Neural progenitor cell (in vitro differentiated cells): ENCODE data around the gene PARVA. TPM values are rescaled to one million over a fixed set of nuclear protein-coding genes. Genes with fewer than 3 reads are reported as not detected.

Experiments
- DNase-seq: peaks from one replicate; pipeline ENCODE4 v3.0.0-alpha.2; 2016; ENCODE audit warnings: low spot score
- H2AFZ ChIP-seq: fragments of 200-600 bp; sonication (generic); replicated peaks from 2 replicates; pipeline ENCODE4 v1.6.1; 2016; ENCODE audit warnings: antibody characterized with exemption
- H3F3A ChIP-seq: fragments of 200-600 bp; sonication (generic); 2 replicates; pipeline ENCODE4 v1.6.1; 2016; ENCODE audit warnings: antibody characterized with exemption, low read depth
- H3K27ac ChIP-seq: fragments of 200-600 bp; sonication (generic); 2 replicates; pipeline ENCODE4 v1.5.1; 2016; ENCODE audit warnings: mild to moderate bottlenecking
- H3K27me3 ChIP-seq: fragments of 200-600 bp; sonication (generic); 2 replicates; pipeline ENCODE4 v1.6.1; 2016; ENCODE audit warnings: mild to moderate bottlenecking, moderate library complexity
- H3K36me3 ChIP-seq: fragments of 200-600 bp; sonication (generic); 2 replicates; pipeline ENCODE4 v1.5.1; 2016
- H3K4me1 ChIP-seq: fragments of 200-600 bp; sonication (generic); 2 replicates; pipeline ENCODE4 v1.6.1; 2016; ENCODE audit warnings: mixed run types
- H3K4me2 ChIP-seq: fragments of 200-600 bp; sonication (generic); 2 replicates; pipeline ENCODE4 v1.6.1; 2016
- H3K4me3 ChIP-seq: fragments of 200-600 bp; sonication (generic); 2 replicates; pipeline ENCODE4 v1.5.1; 2016
- H3K79me2 ChIP-seq: fragments of 200-600 bp; sonication (generic); 2 replicates; pipeline ENCODE4 v1.6.1; 2016; ENCODE audit warnings: low read depth
- H3K9ac ChIP-seq: fragments of 200-600 bp; sonication (generic); 2 replicates; pipeline ENCODE4 v1.6.1; 2016
- H3K9me3 ChIP-seq: fragments of 200-600 bp; sonication (generic); 2 replicates; pipeline ENCODE4 v1.5.1; 2016; ENCODE audit warnings: low read depth
- H4K20me1 ChIP-seq: fragments of 200-600 bp; sonication (generic); 2 replicates; pipeline ENCODE4 v1.6.1; 2016; ENCODE audit warnings: low read depth
- H3K27ac Mint-ChIP-seq: 3 replicates; pipeline ENCODE4 v1.8.0; 2021; ENCODE audit warnings: mixed read lengths
- H3K27me3 Mint-ChIP-seq: 2 replicates; pipeline ENCODE4 v1.8.0; 2022; ENCODE audit warnings: low read depth, mild to moderate bottlenecking, inconsistent platforms, moderate library complexity, mixed read lengths; ENCODE audit not compliant: insufficient read depth
- H3K36me3 Mint-ChIP-seq: 3 replicates; pipeline ENCODE4 v1.8.0; 2021; ENCODE audit warnings: mixed read lengths
- H3K4me1 Mint-ChIP-seq: 3 replicates; pipeline ENCODE4 v1.8.0; 2021; ENCODE audit warnings: mixed read lengths
- H3K4me3 Mint-ChIP-seq: 3 replicates; pipeline ENCODE4 v1.8.0; 2021; ENCODE audit warnings: mild to moderate bottlenecking, moderate library complexity, mixed read lengths
- H3K9me3 Mint-ChIP-seq: 3 replicates; pipeline ENCODE4 v1.8.0; 2020; ENCODE audit warnings: mixed read lengths
- CTCF ChIP-seq: fragments of 200-600 bp; sonication (generic); IDR thresholded peaks from 2 replicates; pipeline ENCODE4 v1.5.1; 2017; ENCODE audit warnings: antibody characterized with exemption, mild to moderate bottlenecking
- EZH2 ChIP-seq: fragments of 200-600 bp; sonication (generic); IDR thresholded peaks from 2 replicates; pipeline ENCODE4 v1.6.1; 2017; ENCODE audit warnings: antibody characterized with exemption, mild to moderate bottlenecking, moderate library complexity
- EZH2phosphoT487 ChIP-seq: fragments of 200-600 bp; sonication (generic); IDR thresholded peaks from 2 replicates; pipeline ENCODE4 v1.6.1; 2017; ENCODE audit warnings: antibody characterized with exemption
- total RNA-seq: library from RNA; depleted of rRNA; stranded (reverse); fragments of >200 nt; gene quantifications from 2 replicates; pipeline ENCODE4 v1.2.3, GENCODE V29; 2015; ENCODE audit warnings: low replicate concordance

The PARVA gene
- total RNA-seq, 1 donor from 2014 or later: 15.3 TPM

- Histone ChIP-seq H2AFZ (no peak overlapping the region), H3K4me1 (peaks cover 16% of the 10 kb centered on the region), H3K9me3 (no peaks in the 10 kb centered on the region), H3K27ac (no peak overlapping the region), H4K20me1 (no peaks in the 10 kb centered on the region), H3F3A (no peaks in the 10 kb centered on the region), H3K4me3 (no peak overlapping the region), H3K4me2 (no peak overlapping the region), H3K9ac (no peak overlapping the region), H3K27me3 (no peaks in the 10 kb centered on the region), H3K36me3 (no peaks in the 10 kb centered on the region), H3K79me2 (no peaks in the 10 kb centered on the region)
- H3K4me3 Mint-ChIP-seq: no peak overlapping the region
- no peak overlapping the region for H3K27ac Mint-ChIP-seq
- TF ChIP-seq EZH2phosphoT487 (no peak), CTCF (no peak), EZH2 (no peak)
- H3K9me3 Mint-ChIP-seq: no peaks in the 10 kb centered on the region
- peaks cover 40% of the 10 kb centered on the region for H3K4me1 Mint-ChIP-seq
- H3K27me3 Mint-ChIP-seq: peaks cover 5% of the 10 kb centered on the region
- no peak for DNase-seq
- H3K36me3 Mint-ChIP-seq: no peaks in the 10 kb centered on the region
Measured at GRCh38 chr11:12358302-12359188, 18.8 kb upstream of the PARVA start.

- H2AFZ ChIP-seq: no peak overlapping the region
- no peaks in the 10 kb centered on the region for H3K27me3 ChIP-seq
- no peak overlapping the region for H3K4me3 ChIP-seq
- H3K27ac ChIP-seq: no peak overlapping the region
- no peaks in the 10 kb centered on the region for H3K79me2 ChIP-seq
- H3F3A ChIP-seq: no peaks in the 10 kb centered on the region
- H3K9ac ChIP-seq: no peak overlapping the region
- Mint-ChIP-seq H3K4me1 (peaks cover 49% of the 10 kb centered on the region), H3K27me3 (peaks cover 5% of the 10 kb centered on the region), H3K27ac (no peak overlapping the region), H3K36me3 (no peaks in the 10 kb centered on the region), H3K4me3 (no peak overlapping the region), H3K9me3 (no peaks in the 10 kb centered on the region)
- peaks cover 16% of the 10 kb centered on the region for H3K4me1 ChIP-seq
- TF ChIP-seq EZH2phosphoT487: no peak
- no peak for TF ChIP-seq EZH2
- H3K9me3 ChIP-seq: no peaks in the 10 kb centered on the region
- peak overlapping the region; percentile 14 for H3K4me2 ChIP-seq
- DNase-seq: no peak
- H4K20me1 ChIP-seq: no peaks in the 10 kb centered on the region
- no peaks in the 10 kb centered on the region for H3K36me3 ChIP-seq
Measured at GRCh38 chr11:12359761-12360160, 17.6 kb upstream of the PARVA start.

GRCh38 chr11:12361682-12362081, 15.7 kb upstream of the PARVA start:
- Histone ChIP-seq H3K36me3 (no peaks in the 10 kb centered on the region), H3K4me3 (no peak overlapping the region), H3K27ac (no peak overlapping the region), H3K9ac (no peak overlapping the region), H3F3A (no peaks in the 10 kb centered on the region), H3K79me2 (no peaks in the 10 kb centered on the region), H4K20me1 (no peaks in the 10 kb centered on the region), H3K9me3 (no peaks in the 10 kb centered on the region), H3K27me3 (no peaks in the 10 kb centered on the region), H3K4me2 (no peak overlapping the region), H3K4me1 (peaks cover 25% of the 10 kb centered on the region), H2AFZ (no peak overlapping the region)
- peaks cover 1% of the 10 kb centered on the region for H3K9me3 Mint-ChIP-seq
- no peak for DNase-seq
- no peak overlapping the region for H3K4me3 Mint-ChIP-seq
- peaks cover 5% of the 10 kb centered on the region for H3K27me3 Mint-ChIP-seq
- TF ChIP-seq EZH2 (no peak), EZH2phosphoT487 (no peak), CTCF (no peak)
- H3K36me3 Mint-ChIP-seq: no peaks in the 10 kb centered on the region
- peak overlapping the region; percentile 70 for H3K27ac Mint-ChIP-seq
- peaks cover 59% of the 10 kb centered on the region for H3K4me1 Mint-ChIP-seq

- peaks cover 56% of the 10 kb centered on the region for H3K4me1 Mint-ChIP-seq
- H3F3A ChIP-seq: no peaks in the 10 kb centered on the region
- no peak for TF ChIP-seq EZH2phosphoT487
- no peak for TF ChIP-seq EZH2
- TF ChIP-seq CTCF: no peak
- H3K27ac Mint-ChIP-seq: no peak overlapping the region
- no peaks in the 10 kb centered on the region for H4K20me1 ChIP-seq
- H3K9ac ChIP-seq: no peak overlapping the region
- no peak overlapping the region for H3K4me2 ChIP-seq
- no peaks in the 10 kb centered on the region for H3K79me2 ChIP-seq
- H3K27me3 Mint-ChIP-seq: peaks cover 3% of the 10 kb centered on the region
- no peak overlapping the region for H3K27ac ChIP-seq
- H3K9me3 Mint-ChIP-seq: peaks cover 5% of the 10 kb centered on the region
- no peak overlapping the region for H3K4me3 ChIP-seq
- H2AFZ ChIP-seq: no peak overlapping the region
- no peaks in the 10 kb centered on the region for H3K9me3 ChIP-seq
- no peaks in the 10 kb centered on the region for H3K27me3 ChIP-seq
- no peaks in the 10 kb centered on the region for H3K36me3 ChIP-seq
- no peaks in the 10 kb centered on the region for H3K36me3 Mint-ChIP-seq
- H3K4me3 Mint-ChIP-seq: peak overlapping the region; percentile 17
- DNase-seq: no peak
- H3K4me1 ChIP-seq: peaks cover 22% of the 10 kb centered on the region
Measured at GRCh38 chr11:12362857-12363256, 14.5 kb upstream of the PARVA start.
